Measurements from ENCODE around the gene PDIA3. TPM values are rescaled to one million over a fixed set of nuclear protein-coding genes. Genes with fewer than 3 reads are reported as not detected.
A peak's percentile ranks its signal among the peaks of the same experiment; 100 is the strongest.
"Not testable (repeated sequence)": the region's sequence is repeated elsewhere in the genome, so short reads cannot be mapped to it uniquely, and the experiment has no call there.

PDIA3 gene
- 299 and 303 TPM in 2 replicates for total RNA-seq

- H3K27me3 Mint-ChIP-seq (ENCODE audit: insufficient read depth); H3K9me3 Mint-ChIP-seq: not testable (repeated sequence)
- Mint-ChIP-seq H3K36me3 (ENCODE audit: low read depth) (peaks cover 14% of the 10 kb centered on the region), H3K27ac (peak within 1 kb of the TSS; percentile 98), H3K4me1 (ENCODE audit: low read depth) (peaks cover 28% of the 10 kb centered on the region), H3K4me3 (peak within 1 kb of the TSS; percentile 97)
- intact Hi-C loops (cut with micrococcal nuclease) = loop anchor here (1.0 to 5.0 kb wide), 4 partner anchors 78 to 681 kb away; partner anchors contain the start of genes CTDSPL2, LCMT2 and MFAP1
- peak; percentile 92 for DNase-seq (ENCODE audit: low spot score)
These were observed at the start of gene PDIA3 for GRCh38 chr15:43746245-43746902. PDIA3 (plus strand) TSS chr15:43746438; CDS start chr15:43746540, 102 bp downstream.

GRCh38 chr15:43702174-43702573 is 44.1 kb upstream of the PDIA3 start:
- H3K27me3 Mint-ChIP-seq (ENCODE audit: insufficient read depth) = peaks cover 6% of the 10 kb centered on the region
- no peaks in the 10 kb centered on the region for H3K9me3 Mint-ChIP-seq
- intact Hi-C loops (cut with micrococcal nuclease) = no loop called here
- H3K27ac Mint-ChIP-seq = no peak overlapping the region
- H3K36me3 Mint-ChIP-seq (ENCODE audit: low read depth) = no peaks in the 10 kb centered on the region
- no peak for DNase-seq (ENCODE audit: low spot score)
- no peaks in the 10 kb centered on the region for H3K4me1 Mint-ChIP-seq (ENCODE audit: low read depth)
- no peak overlapping the region for H3K4me3 Mint-ChIP-seq

GRCh38 chr15:43702701-43703424 is 43.4 kb upstream of the PDIA3 start:
- Mint-ChIP-seq H3K4me1 (ENCODE audit: low read depth) (no peaks in the 10 kb centered on the region), H3K9me3 (no peaks in the 10 kb centered on the region), H3K27ac (no peak overlapping the region), H3K36me3 (ENCODE audit: low read depth) (no peaks in the 10 kb centered on the region), H3K27me3 (ENCODE audit: insufficient read depth) (peaks cover 6% of the 10 kb centered on the region), H3K4me3 (no peak overlapping the region)
- no peak for DNase-seq (ENCODE audit: low spot score)
- intact Hi-C loops (cut with micrococcal nuclease) = no loop called here

- H3K4me1 Mint-ChIP-seq (ENCODE audit: low read depth); intact Hi-C loops (cut with micrococcal nuclease); H3K9me3 Mint-ChIP-seq; H3K27ac Mint-ChIP-seq; H3K4me3 Mint-ChIP-seq; DNase-seq (ENCODE audit: low spot score); H3K27me3 Mint-ChIP-seq (ENCODE audit: insufficient read depth); H3K36me3 Mint-ChIP-seq (ENCODE audit: low read depth): not testable (repeated sequence)
These were observed 35.7 kb upstream of the PDIA3 start for GRCh38 chr15:43710431-43711131.

GRCh38 chr15:43723151-43723550 is 23.1 kb upstream of the PDIA3 start:
- peaks cover 19% of the 10 kb centered on the region for H3K27me3 Mint-ChIP-seq (ENCODE audit: insufficient read depth)
- intact Hi-C loops (cut with micrococcal nuclease) = no loop called here
- H3K9me3 Mint-ChIP-seq = no peaks in the 10 kb centered on the region
- H3K4me3 Mint-ChIP-seq = no peak overlapping the region
- H3K36me3 Mint-ChIP-seq (ENCODE audit: low read depth) = no peaks in the 10 kb centered on the region
- H3K4me1 Mint-ChIP-seq (ENCODE audit: low read depth) = no peaks in the 10 kb centered on the region
- no peak overlapping the region for H3K27ac Mint-ChIP-seq
- DNase-seq (ENCODE audit: low spot score) = no peak

- peaks cover 10% of the 10 kb centered on the region for H3K27me3 Mint-ChIP-seq (ENCODE audit: insufficient read depth)
- intact Hi-C loops (cut with micrococcal nuclease); H3K9me3 Mint-ChIP-seq; H3K4me3 Mint-ChIP-seq; H3K4me1 Mint-ChIP-seq (ENCODE audit: low read depth); DNase-seq (ENCODE audit: low spot score); H3K36me3 Mint-ChIP-seq (ENCODE audit: low read depth); H3K27ac Mint-ChIP-seq: not testable (repeated sequence)
These were observed 19.9 kb upstream of the PDIA3 start for GRCh38 chr15:43726306-43726705.

GRCh38 chr15:43728053-43728725 is 18.0 kb upstream of the PDIA3 start:
- H3K27me3 Mint-ChIP-seq (ENCODE audit: insufficient read depth); DNase-seq (ENCODE audit: low spot score); intact Hi-C loops (cut with micrococcal nuclease); H3K4me1 Mint-ChIP-seq (ENCODE audit: low read depth); H3K36me3 Mint-ChIP-seq (ENCODE audit: low read depth); H3K4me3 Mint-ChIP-seq; H3K9me3 Mint-ChIP-seq; H3K27ac Mint-ChIP-seq: not testable (repeated sequence)

GRCh38 chr15:43735416-43735815 is 10.8 kb upstream of the PDIA3 start:
- Mint-ChIP-seq H3K4me1 (ENCODE audit: low read depth) (peaks cover 8% of the 10 kb centered on the region), H3K9me3 (no peaks in the 10 kb centered on the region), H3K27ac (no peak overlapping the region), H3K36me3 (ENCODE audit: low read depth) (peaks cover 1% of the 10 kb centered on the region), H3K27me3 (ENCODE audit: insufficient read depth) (peaks cover 7% of the 10 kb centered on the region), H3K4me3 (no peak overlapping the region)
- intact Hi-C loops (cut with micrococcal nuclease) = no loop called here
- DNase-seq (ENCODE audit: low spot score) = no peak

- Mint-ChIP-seq H3K4me3 (peak overlapping the region; percentile 97), H3K27ac (peak overlapping the region; percentile 98), H3K4me1 (ENCODE audit: low read depth) (peaks cover 32% of the 10 kb centered on the region), H3K36me3 (ENCODE audit: low read depth) (peaks cover 16% of the 10 kb centered on the region)
- not testable (repeated sequence) for H3K27me3 Mint-ChIP-seq (ENCODE audit: insufficient read depth); H3K9me3 Mint-ChIP-seq; DNase-seq (ENCODE audit: low spot score)
- intact Hi-C loops (cut with micrococcal nuclease) = loop anchor here (1.0 to 5.0 kb wide), 4 partner anchors 77 to 680 kb away; partner anchors contain the start of genes CTDSPL2, LCMT2 and MFAP1
These were observed 668 bp downstream of the PDIA3 start for GRCh38 chr15:43746903-43747309.

- no peak overlapping the region for H3K27ac Mint-ChIP-seq
- peaks cover 42% of the 10 kb centered on the region for H3K4me1 Mint-ChIP-seq (ENCODE audit: low read depth)
- peak overlapping the region; percentile 97 for H3K4me3 Mint-ChIP-seq
- H3K27me3 Mint-ChIP-seq (ENCODE audit: insufficient read depth) = no peaks in the 10 kb centered on the region
- intact Hi-C loops (cut with micrococcal nuclease) = loop anchor here (2.0 to 5.0 kb wide), 3 partner anchors 28 to 679 kb away; partner anchors contain the start of genes CTDSPL2, ELL3 and TP53BP1
- H3K9me3 Mint-ChIP-seq = no peaks in the 10 kb centered on the region
- DNase-seq (ENCODE audit: low spot score) = no peak
- peaks cover 20% of the 10 kb centered on the region for H3K36me3 Mint-ChIP-seq (ENCODE audit: low read depth)
These were observed 2.1 kb downstream of the PDIA3 start for GRCh38 chr15:43748376-43748775.

- peak; percentile 49 for DNase-seq (ENCODE audit: low spot score)
- no peaks in the 10 kb centered on the region for H3K27me3 Mint-ChIP-seq (ENCODE audit: insufficient read depth)
- H3K4me3 Mint-ChIP-seq = peak overlapping the region; percentile 66
- peak overlapping the region; percentile 78 for H3K27ac Mint-ChIP-seq
- intact Hi-C loops (cut with micrococcal nuclease) = loop anchor here (1.0 to 5.0 kb wide), 7 partner anchors 19 to 677 kb away; partner anchors contain the start of genes CTDSPL2, ELL3, HYPK and SERF2
- no peaks in the 10 kb centered on the region for H3K9me3 Mint-ChIP-seq
- H3K4me1 Mint-ChIP-seq (ENCODE audit: low read depth) = peaks cover 39% of the 10 kb centered on the region
- H3K36me3 Mint-ChIP-seq (ENCODE audit: low read depth) = peaks cover 20% of the 10 kb centered on the region
These were observed 3.6 kb downstream of the PDIA3 start for GRCh38 chr15:43749690-43750345.

GRCh38 chr15:43751885-43752284 is 5.6 kb downstream of the PDIA3 start:
- Mint-ChIP-seq H3K27me3 (ENCODE audit: insufficient read depth) (no peaks in the 10 kb centered on the region), H3K36me3 (ENCODE audit: low read depth) (peaks cover 28% of the 10 kb centered on the region)
- intact Hi-C loops (cut with micrococcal nuclease) = loop anchor here (2.0 kb wide), 2 partner anchors 17 to 49 kb away; partner anchors contain the start of genes HYPK and SERINC4

More at GRCh38 chr15:43751885-43752284, 5.6 kb downstream of the PDIA3 start:
- H3K4me3 Mint-ChIP-seq = peak overlapping the region; percentile 3
- H3K4me1 Mint-ChIP-seq (ENCODE audit: low read depth) = peaks cover 42% of the 10 kb centered on the region
- DNase-seq (ENCODE audit: low spot score) = no peak
- no peaks in the 10 kb centered on the region for H3K9me3 Mint-ChIP-seq
- H3K27ac Mint-ChIP-seq = no peak overlapping the region
